Neural cell (in vitro differentiated cells): ENCODE measurements around the gene CROCC. TPM values are rescaled to one million over a fixed set of nuclear protein-coding genes. Genes with fewer than 3 reads are reported as not detected.

Experiments used
- H2AFZ ChIP-seq: fragments of 200-600, 300-800 bp; sonication (generic), shearing (Covaris generic); 2 replicates; pipeline ENCODE4 v1.6.0; 2014; ENCODE audit warnings: low read depth, mild to moderate bottlenecking, antibody characterized with exemption, low read length, moderate library complexity
- H3F3A ChIP-seq: fragments of 200-600 bp; shearing (Covaris generic); 2 replicates; pipeline ENCODE4 v1.6.1; 2016; ENCODE audit warnings: mild to moderate bottlenecking, moderate library complexity, mixed read lengths, antibody characterized with exemption, low read length; ENCODE audit not compliant: insufficient read depth, poor library complexity, severe bottlenecking
- H3K27ac ChIP-seq: fragments of 200-600, 300-800 bp; sonication (generic), shearing (Covaris generic); 2 replicates; pipeline ENCODE4 v1.5.1; 2014; ENCODE audit warnings: mild to moderate bottlenecking, low read length, moderate library complexity
- H3K27me3 ChIP-seq: fragments of 300-800, 200-600 bp; sonication (generic), shearing (Covaris generic); 2 replicates; pipeline ENCODE4 v1.6.0; 2014; ENCODE audit warnings: mild to moderate bottlenecking, low read depth, low read length, moderate library complexity; ENCODE audit not compliant: insufficient read depth
- H3K36me3 ChIP-seq: fragments of 300-800, 200-600 bp; sonication (generic), shearing (Covaris generic); 2 replicates; pipeline ENCODE4 v1.5.1; 2014; ENCODE audit warnings: mild to moderate bottlenecking, antibody characterized with exemption, low read length, moderate library complexity; ENCODE audit not compliant: insufficient read depth
- H3K4me2 ChIP-seq: fragments of 300-800, 200-600 bp; sonication (generic), shearing (Covaris generic); 2 replicates; pipeline ENCODE4 v1.6.0; 2014; ENCODE audit warnings: mild to moderate bottlenecking, low read length
- H3K4me3 ChIP-seq: fragments of 300-800, 200-600 bp; sonication (generic), shearing (Covaris generic); 2 replicates; pipeline ENCODE4 v1.5.1; 2014; ENCODE audit warnings: mild to moderate bottlenecking, low read length, moderate library complexity
- H3K79me2 ChIP-seq: fragments of 200-600 bp; shearing (Covaris generic); replicated peaks from 2 replicates; pipeline ENCODE4 v1.6.0; 2014; ENCODE audit warnings: mild to moderate bottlenecking, low read length, moderate library complexity; ENCODE audit not compliant: insufficient read depth
- H3K9ac ChIP-seq: fragments of 300-800, 200-600 bp; sonication (generic), shearing (Covaris generic); 2 replicates; pipeline ENCODE4 v1.6.1; 2016; ENCODE audit warnings: mild to moderate bottlenecking, low read length, mixed read lengths
- H3K9me2 ChIP-seq: fragments of 200-600 bp; shearing (Covaris generic); 2 replicates; pipeline ENCODE4 v1.6.1; 2016; ENCODE audit warnings: mild to moderate bottlenecking, low read length, mixed read lengths; ENCODE audit not compliant: insufficient read depth
- H3K9me3 ChIP-seq: fragments of 200-600, 300-800 bp; sonication (generic), shearing (Covaris generic); 2 replicates; pipeline ENCODE4 v1.6.1; 2016; ENCODE audit warnings: mild to moderate bottlenecking, mixed run types, low read length, moderate library complexity, mixed read lengths
- H4K20me1 ChIP-seq: fragments of 200-600 bp; shearing (Covaris generic); 2 replicates; pipeline ENCODE4 v1.6.1; 2016; ENCODE audit warnings: mild to moderate bottlenecking, mixed run types; ENCODE audit not compliant: insufficient read depth
- EP300 ChIP-seq: fragments of 450-650 bp; conservative IDR thresholded peaks from 2 replicates; pipeline ENCODE4 v1.6.1; 2014; ENCODE audit warnings: antibody characterized with exemption, mild to moderate bottlenecking, moderate library complexity; ENCODE audit not compliant: poor library complexity, severe bottlenecking
- EZH2 ChIP-seq: fragments of 200-600, 300-800 bp; shearing (Covaris generic), sonication (generic); IDR thresholded peaks from 2 replicates; pipeline ENCODE4 v1.6.1; 2014; ENCODE audit warnings: antibody characterized with exemption, low read length, borderline replicate concordance, mild to moderate bottlenecking; ENCODE audit not compliant: insufficient read depth, poor library complexity, severe bottlenecking
- MXI1 ChIP-seq: fragments of 450-650 bp; conservative IDR thresholded peaks from 2 replicates; pipeline ENCODE4 v1.6.1; 2014; ENCODE audit warnings: antibody characterized with exemption, mild to moderate bottlenecking; ENCODE audit not compliant: poor library complexity, severe bottlenecking
- POLR2AphosphoS5 ChIP-seq: IDR thresholded peaks from 2 replicates; pipeline ENCODE4 v1.6.1; 2012
- RAD21 ChIP-seq: fragments of 450-650 bp; conservative IDR thresholded peaks from 2 replicates; pipeline ENCODE4 v1.6.1; 2014; ENCODE audit warnings: antibody characterized with exemption, mild to moderate bottlenecking, moderate library complexity
- SMC3 ChIP-seq: fragments of 450-650 bp; conservative IDR thresholded peaks from 2 replicates; pipeline ENCODE4 v1.6.1; 2014; ENCODE audit warnings: antibody characterized with exemption, mild to moderate bottlenecking, moderate library complexity; ENCODE audit not compliant: poor library complexity
- TAF1 ChIP-seq: IDR thresholded peaks from 2 replicates; pipeline ENCODE4 v1.6.1; 2012; ENCODE audit warnings: low read depth
- polyA plus RNA-seq: library from polyadenylated mRNA; depleted of rRNA; stranded (reverse); fragments of >200 nt; gene quantifications from 2 replicates; pipeline ENCODE4 v1.2.3, GENCODE V29; 2014
- TF ChIP-seq, protein P1 (sequence below): fragments of 450-650 bp; IDR thresholded peaks from 2 replicates; pipeline ENCODE4 v1.5.1; 2014; ENCODE audit warnings: antibody characterized with exemption, mild to moderate bottlenecking, moderate library complexity; ENCODE audit not compliant: poor library complexity, severe bottlenecking
- TF ChIP-seq, protein P2 (sequence below): IDR thresholded peaks from 2 replicates; pipeline ENCODE4 v1.6.1; 2012; ENCODE audit warnings: borderline replicate concordance

Gene CROCC
- polyA plus RNA-seq, 1 donor from 2014 or later = 26.3 TPM

DNA sequence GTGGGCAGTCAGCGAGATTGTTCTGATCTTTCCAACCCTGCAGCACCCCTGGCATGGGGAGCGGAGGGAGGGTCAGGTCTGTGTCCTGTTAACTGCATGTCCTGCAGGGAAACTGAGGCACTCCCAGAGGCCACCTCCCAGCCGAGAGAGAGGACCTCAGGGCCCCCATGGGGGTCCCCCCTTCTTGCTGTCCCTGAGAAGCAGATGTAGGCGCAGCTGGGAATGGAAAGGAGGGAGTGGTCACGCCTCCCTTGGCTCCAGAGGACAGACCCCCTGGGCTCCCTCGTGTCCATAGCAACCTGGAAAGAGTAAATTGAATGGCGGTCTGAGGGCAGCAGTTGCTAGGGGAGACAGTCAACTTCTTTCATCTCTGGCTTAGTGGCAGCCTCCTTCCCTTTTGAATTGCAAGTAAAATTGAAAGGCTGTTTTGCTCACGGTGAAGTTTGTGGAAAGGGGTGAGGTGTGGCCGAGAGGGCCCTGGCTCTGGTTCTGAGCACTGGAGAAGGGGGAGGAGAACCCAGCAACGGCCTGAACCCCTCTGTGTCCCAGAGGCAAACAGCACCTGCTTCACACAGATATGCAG lies 4.9 kb downstream of the CROCC start:
- no peak overlapping the region for H2AFZ ChIP-seq
- no peaks in the 10 kb centered on the region for H3K9me3 ChIP-seq
- H3K79me2 ChIP-seq = peaks cover 13% of the 10 kb centered on the region
- H3F3A ChIP-seq = no peaks in the 10 kb centered on the region
- H3K9ac ChIP-seq = peak overlapping the region; percentile 59
- TF ChIP-seq TAF1 = no peak
- TF ChIP-seq, protein P1, sequence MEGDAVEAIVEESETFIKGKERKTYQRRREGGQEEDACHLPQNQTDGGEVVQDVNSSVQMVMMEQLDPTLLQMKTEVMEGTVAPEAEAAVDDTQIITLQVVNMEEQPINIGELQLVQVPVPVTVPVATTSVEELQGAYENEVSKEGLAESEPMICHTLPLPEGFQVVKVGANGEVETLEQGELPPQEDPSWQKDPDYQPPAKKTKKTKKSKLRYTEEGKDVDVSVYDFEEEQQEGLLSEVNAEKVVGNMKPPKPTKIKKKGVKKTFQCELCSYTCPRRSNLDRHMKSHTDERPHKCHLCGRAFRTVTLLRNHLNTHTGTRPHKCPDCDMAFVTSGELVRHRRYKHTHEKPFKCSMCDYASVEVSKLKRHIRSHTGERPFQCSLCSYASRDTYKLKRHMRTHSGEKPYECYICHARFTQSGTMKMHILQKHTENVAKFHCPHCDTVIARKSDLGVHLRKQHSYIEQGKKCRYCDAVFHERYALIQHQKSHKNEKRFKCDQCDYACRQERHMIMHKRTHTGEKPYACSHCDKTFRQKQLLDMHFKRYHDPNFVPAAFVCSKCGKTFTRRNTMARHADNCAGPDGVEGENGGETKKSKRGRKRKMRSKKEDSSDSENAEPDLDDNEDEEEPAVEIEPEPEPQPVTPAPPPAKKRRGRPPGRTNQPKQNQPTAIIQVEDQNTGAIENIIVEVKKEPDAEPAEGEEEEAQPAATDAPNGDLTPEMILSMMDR = no peak
- TF ChIP-seq, protein P2, sequence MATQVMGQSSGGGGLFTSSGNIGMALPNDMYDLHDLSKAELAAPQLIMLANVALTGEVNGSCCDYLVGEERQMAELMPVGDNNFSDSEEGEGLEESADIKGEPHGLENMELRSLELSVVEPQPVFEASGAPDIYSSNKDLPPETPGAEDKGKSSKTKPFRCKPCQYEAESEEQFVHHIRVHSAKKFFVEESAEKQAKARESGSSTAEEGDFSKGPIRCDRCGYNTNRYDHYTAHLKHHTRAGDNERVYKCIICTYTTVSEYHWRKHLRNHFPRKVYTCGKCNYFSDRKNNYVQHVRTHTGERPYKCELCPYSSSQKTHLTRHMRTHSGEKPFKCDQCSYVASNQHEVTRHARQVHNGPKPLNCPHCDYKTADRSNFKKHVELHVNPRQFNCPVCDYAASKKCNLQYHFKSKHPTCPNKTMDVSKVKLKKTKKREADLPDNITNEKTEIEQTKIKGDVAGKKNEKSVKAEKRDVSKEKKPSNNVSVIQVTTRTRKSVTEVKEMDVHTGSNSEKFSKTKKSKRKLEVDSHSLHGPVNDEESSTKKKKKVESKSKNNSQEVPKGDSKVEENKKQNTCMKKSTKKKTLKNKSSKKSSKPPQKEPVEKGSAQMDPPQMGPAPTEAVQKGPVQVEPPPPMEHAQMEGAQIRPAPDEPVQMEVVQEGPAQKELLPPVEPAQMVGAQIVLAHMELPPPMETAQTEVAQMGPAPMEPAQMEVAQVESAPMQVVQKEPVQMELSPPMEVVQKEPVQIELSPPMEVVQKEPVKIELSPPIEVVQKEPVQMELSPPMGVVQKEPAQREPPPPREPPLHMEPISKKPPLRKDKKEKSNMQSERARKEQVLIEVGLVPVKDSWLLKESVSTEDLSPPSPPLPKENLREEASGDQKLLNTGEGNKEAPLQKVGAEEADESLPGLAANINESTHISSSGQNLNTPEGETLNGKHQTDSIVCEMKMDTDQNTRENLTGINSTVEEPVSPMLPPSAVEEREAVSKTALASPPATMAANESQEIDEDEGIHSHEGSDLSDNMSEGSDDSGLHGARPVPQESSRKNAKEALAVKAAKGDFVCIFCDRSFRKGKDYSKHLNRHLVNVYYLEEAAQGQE = no peak
- TF ChIP-seq POLR2AphosphoS5 = peak; percentile 5
- TF ChIP-seq EP300 = peak; percentile 17
- no peak for TF ChIP-seq EZH2
- no peak for TF ChIP-seq RAD21
- TF ChIP-seq SMC3 = no peak
- TF ChIP-seq MXI1 = peak; percentile 42
- no peaks in the 10 kb centered on the region for H4K20me1 ChIP-seq
- H3K4me3 ChIP-seq = peak overlapping the region; percentile 45
- H3K27me3 ChIP-seq = no peaks in the 10 kb centered on the region
- H3K36me3 ChIP-seq = no peaks in the 10 kb centered on the region
- no peaks in the 10 kb centered on the region for H3K9me2 ChIP-seq
- H3K4me2 ChIP-seq = peak overlapping the region; percentile 55
- peak overlapping the region; percentile 80 for H3K27ac ChIP-seq

DNA sequence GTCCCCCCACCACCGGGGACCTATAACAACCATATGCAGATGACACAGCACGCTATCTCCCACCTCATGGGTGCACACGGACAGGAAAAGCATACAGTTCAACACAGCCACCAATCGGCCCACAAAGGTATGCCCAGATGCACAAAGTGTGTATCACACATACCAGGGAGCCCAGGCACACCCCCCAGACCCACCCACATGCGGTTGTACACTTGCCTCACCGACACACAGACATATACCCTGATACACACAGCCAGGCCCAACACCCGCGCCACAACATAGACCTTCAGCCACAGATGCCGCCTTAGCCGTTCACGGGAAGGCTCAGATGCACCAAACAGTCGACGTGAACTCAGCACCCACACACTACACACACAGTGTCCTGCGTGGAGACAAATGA lies 5.5 kb downstream of the CROCC start:
- Histone ChIP-seq H3K27me3 (no peaks in the 10 kb centered on the region), H2AFZ (no peak overlapping the region), H3K4me3 (peak overlapping the region; percentile 45), H4K20me1 (no peaks in the 10 kb centered on the region), H3F3A (no peaks in the 10 kb centered on the region), H3K9ac (peak overlapping the region; percentile 59), H3K79me2 (peaks cover 7% of the 10 kb centered on the region), H3K9me3 (no peaks in the 10 kb centered on the region), H3K4me2 (peak overlapping the region; percentile 55), H3K36me3 (no peaks in the 10 kb centered on the region), H3K27ac (peak overlapping the region; percentile 80), H3K9me2 (no peaks in the 10 kb centered on the region)
- no peak for TF ChIP-seq EZH2
- TF ChIP-seq MXI1 = no peak
- no peak for TF ChIP-seq TAF1
- TF ChIP-seq RAD21 = no peak
- TF ChIP-seq, protein P1 = no peak
- no peak for TF ChIP-seq SMC3
- no peak for TF ChIP-seq EP300
- TF ChIP-seq, protein P2 = no peak
- no peak for TF ChIP-seq POLR2AphosphoS5
